GM18909 (cell line): Measurements from ENCODE around the gene MICAL2.

ENCODE experiments used
- ATAC-seq: cut with Tn5 transposase; IDR thresholded peaks from one replicate; pipeline ENCODE4 v1.9.1; 2021; ENCODE audit warnings: mild to moderate bottlenecking; ENCODE audit not compliant: unreplicated experiment, poor library complexity

The MICAL2 gene

GRCh38 chr11:12276356-12276755 lies 166.0 kb downstream of the MICAL2 start:
- no peak for ATAC-seq

DNA sequence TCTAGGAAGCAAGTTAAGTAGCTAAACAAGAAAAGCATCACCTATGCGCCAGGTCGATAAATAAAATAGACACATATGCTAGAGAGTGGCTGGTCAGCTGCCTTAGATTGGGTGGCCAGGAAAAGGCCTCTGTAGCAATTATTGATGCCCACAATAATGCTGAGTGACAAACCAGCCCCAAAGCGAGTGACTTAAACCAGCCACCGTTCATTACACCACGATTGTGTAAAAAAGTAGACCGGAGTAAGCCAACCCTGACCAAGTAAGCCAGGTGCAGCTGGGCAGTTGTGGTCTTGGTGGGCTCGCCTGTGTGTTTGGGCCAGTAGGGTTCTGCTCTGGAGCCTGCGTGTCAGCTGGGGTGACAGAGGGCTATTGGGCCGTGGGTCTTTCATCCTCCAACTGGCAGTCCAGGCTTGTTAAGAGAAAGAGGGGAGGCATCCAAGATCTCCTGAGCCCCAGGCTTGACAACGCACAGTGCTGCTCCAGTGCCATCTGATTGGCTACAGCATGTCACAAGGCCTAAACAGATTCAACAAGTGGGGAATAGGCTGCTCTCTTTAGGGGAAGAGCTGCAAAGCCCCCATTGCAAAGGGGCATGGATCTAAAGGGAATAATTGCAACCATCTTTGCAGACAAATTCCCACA lies 166.6 kb downstream of the MICAL2 start:
- no peak for ATAC-seq

DNA sequence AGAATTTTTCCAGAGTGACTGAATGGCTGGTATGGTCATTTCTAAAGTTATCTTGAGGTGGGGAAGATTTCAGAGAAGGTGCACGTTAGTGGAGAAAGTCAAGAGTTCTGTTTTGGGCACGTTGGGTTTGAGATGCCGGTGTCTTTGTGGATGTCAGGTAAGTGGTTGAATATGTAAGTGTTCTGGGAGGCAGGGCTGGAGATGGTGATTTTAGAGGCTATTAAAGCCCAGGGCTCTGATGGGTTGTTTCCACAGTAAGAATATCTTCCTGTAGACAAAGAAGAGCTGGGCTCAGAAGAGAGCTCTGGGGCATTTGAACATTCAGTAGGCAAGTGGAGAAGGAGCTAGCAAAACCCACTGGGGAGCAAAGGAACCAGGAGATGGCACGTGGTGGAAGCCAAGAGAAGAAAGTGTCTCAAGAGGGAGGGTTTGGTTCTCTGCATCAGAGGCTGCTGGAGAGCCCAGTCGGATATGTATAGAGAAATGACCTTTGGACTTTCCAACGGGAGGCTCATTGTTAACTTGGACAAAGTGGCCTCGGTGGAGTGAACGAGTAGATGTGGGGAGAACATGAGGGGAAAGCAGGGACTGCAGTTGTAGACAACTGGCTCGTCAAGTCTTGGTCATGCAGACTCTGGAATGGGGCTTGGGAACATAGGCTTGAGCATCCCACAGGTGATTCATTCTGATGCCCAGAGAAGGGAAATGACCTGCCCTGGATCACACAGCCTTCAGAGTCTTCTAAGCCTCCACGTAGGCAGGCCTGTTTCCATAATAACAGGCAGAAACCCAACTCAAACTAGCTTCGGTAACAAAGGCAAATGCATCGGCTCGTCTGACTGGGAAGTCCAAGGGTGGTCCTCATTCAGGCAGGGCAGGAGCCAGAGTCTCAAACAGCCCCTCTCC lies 168.6 kb downstream of the MICAL2 start:
- ATAC-seq, result no peak

GRCh38 chr11:12279672-12280108 lies 169.3 kb downstream of the MICAL2 start:
- no peak for ATAC-seq

- no peak for ATAC-seq
These were observed 169.9 kb downstream of the MICAL2 start for GRCh38 chr11:12280199-12280837.

GRCh38 chr11:12280838-12281565 lies 170.6 kb downstream of the MICAL2 start:
- ATAC-seq, result no peak

DNA sequence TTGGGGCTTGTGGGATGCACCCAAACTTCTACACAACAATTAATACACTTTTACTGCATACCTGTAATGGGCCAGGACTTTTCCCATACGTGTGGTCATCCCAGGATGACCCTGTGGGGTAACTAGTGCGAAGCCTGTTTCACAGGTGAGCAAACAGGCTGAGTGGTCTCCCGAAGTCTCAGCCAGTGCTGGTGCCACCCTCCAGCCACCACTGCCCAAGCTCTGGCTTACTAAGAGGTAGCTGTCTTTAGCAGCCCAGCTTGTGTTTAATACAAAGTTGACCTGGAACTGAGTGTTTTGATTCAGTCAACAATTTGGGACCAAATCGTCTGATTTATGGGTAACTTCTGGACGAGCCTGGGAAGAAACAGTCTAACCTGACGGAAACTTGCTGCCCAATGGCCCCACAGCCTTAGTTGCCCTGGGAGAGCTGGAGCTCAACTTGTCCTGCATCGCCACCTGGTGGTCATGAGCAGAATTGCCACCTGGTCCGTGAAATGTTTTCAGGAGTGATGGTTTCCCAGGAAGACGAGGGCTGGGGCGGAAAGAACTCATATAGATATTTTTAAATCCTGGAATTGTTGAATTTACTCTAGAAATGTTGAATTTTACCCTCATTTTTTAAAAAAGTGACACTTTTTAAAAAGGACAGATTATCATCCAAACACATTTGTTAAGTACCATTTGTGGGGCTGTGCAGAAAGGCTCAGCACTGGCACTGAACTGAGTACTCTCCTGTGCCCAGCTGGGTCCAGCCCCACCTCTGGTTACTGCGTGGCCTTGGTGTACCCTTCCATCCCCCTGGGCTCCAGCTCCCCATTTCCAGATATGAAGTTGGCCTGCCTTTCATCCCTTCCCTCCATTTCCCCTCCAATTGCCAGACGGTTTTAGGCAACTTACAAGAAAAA lies 171.4 kb downstream of the MICAL2 start:
- no peak for ATAC-seq

GRCh38 chr11:12282676-12283075 lies 172.3 kb downstream of the MICAL2 start:
- ATAC-seq, result no peak

GRCh38 chr11:12284316-12285050 lies 174.1 kb downstream of the MICAL2 start:
- no peak for ATAC-seq

- ATAC-seq, result no peak
These were observed 174.7 kb downstream of the MICAL2 start for GRCh38 chr11:12285106-12285505.

DNA sequence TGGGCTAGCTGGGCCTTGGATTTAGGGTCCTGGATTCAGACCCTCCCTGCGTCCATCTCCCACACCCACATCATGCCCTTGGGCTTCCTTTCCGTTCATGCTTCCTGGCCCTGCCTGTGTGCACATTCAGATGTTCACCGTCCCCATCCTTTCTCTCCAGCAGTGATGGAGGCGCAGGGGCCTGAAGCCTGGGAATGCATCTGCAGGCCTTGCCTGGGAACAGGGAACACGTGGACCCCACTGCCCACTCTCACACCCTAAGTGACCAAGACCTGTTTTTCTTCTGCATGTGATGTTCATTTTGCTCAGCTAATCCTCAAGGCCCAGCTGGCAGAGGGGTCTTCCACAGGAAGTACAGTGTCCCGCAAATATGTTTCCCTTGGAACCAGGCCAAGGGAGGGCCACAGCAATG lies 175.4 kb downstream of the MICAL2 start:
- ATAC-seq, result no peak

DNA sequence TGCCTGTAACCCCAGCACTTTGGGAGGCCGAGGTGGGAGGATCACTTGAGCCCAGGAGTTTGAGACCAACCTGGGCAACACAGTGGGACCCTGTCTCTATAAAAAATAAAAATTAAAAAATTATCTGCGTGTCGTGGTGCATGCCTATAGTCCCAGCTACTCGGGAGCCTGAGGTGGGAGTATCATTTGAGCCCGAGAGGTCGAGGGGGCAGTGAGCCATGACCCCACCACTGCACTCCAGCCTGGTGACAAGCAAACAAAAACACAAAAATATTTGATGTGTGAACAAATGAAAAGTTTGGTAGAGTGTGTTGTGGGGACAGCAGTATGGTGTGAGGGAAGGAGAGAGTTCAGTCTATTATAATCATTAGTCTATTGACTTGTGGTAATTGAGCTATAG lies 176.2 kb downstream of the MICAL2 start:
- ATAC-seq, result no peak

DNA sequence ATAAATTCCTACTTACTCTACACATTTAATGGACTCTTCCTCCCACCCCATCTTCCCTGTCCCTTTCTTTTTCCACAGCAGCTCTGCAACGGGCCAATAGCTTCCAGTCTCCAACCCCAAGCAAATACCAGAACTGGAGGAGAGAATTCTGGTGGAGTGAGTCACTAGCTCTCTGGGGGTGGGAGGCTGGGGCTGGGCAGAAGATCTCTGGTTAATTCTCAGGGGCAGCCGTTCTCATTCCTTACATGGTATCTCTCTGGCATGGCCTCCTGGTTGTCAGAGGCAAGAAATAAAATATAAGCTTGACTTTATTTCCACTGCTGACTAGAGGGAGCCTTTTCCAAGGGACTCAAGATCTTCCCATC lies 176.6 kb downstream of the MICAL2 start:
- ATAC-seq, result no peak

DNA sequence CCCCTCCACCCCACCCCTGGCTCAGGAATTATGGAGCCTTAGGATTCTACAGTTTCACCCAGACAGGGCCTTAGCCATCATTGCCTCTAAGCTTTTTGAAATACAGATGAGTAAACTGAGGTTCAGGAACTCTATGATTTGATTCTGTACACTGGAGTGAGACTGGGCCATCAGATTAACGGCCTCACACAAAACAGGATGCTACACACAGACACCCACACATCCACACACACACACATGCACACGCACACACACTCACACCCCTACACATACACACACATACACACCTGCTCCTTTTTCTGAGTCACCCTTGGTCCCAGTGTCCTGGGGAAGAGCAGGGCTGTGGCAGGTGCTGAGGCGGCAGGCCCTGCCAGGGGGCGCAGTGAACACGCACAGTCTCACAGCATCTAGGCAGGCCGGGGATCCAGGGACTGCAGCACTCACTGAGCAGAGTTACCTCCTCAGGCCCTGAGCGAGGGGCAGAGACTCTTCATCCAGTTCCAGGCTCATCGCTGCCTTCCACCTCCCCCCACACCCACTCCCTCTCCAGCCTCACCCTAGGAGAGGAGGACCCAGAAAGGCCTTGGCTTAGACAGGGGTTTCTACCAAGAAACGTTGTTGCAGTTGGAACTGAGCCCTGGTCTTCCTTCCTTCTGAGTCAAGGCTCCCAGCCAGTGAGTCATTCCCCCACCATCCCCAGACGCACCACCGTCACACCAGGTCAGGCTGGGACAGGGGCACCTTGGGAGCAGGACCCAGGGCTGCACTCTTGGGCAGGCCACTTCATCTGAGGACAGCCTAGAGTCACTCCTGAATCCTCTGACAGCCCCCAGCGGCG lies 177.2 kb downstream of the MICAL2 start:
- no peak for ATAC-seq

DNA sequence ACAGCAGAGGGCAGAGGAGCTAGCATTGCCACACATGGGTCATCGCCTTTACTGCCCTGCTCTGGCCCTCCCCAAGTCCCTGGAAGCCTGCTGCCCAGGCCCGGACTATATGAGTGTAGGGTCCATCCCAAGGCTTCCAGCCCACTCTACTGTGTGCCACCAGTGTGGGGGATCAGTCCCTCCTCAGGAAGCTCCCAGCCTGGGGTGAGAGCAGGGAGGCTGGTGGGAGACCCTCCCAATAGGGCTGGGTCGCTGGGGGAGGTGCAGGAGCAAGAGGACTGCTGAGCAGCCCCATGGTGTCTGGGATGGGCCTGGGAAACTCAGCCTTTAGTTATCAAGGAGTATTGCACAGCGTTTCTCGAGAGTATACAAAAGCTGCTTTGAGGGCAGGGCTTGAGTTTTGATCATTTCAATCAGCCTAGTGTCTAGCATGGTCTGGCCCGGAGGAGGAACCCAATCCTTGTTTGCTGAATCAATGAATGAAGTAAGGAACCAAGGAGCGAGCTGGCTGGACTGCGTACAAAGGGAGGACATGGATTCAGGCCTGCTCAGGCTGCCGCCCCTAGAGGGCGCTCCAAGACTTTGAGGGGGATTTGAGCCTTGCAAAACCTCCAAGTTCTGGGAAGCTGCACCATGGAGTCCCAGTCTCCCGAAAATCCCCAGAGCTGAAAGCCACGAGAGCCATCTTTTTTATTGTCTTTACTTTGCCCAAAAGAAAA lies 178.0 kb downstream of the MICAL2 start:
- ATAC-seq, result no peak

DNA sequence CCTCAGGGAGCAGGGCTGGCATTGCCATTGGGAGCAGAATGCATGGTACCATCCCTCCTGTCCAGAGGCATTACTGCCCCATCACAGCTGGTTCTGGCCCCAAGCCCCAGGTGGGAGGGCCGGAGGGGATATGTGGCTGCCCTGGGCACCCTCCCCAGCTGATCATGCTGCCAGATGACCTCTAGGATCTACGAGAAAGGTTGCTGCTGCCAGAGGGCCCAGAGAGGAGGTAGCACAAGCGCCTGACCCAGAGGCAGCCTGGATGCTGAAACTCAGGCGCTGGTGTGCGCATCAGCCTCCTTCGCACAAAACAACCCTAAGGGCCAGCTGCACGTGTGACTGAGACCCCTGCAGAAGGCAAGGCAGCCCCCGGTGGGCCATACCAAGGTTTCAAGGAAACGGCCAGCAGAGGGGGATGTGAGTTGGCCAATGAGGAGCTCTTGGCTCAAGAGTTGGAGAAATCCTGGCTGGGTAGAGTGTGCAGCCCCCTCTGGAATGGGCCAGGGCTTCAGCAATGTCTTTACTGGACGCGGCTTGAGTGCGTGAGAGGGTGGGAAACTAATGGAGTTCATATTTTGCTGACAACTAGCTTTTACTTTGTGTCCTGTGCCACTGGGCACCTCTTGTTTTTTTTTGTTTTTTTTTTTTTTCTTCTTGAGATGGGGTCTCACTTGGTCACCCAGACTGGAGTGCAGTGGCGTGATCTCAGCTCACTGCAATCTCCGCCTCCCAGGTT lies 178.7 kb downstream of the MICAL2 start:
- no peak for ATAC-seq
